CD4-positive, alpha-beta T cell treated with Interleukin-15 for 4 hours (primary cell): Measurements from ENCODE around the gene FSCN2.

Experiments
- DNase-seq: peaks from one replicate; pipeline ENCODE4 v3.0.0-alpha.2; 2020; ENCODE audit warnings: low spot score

Gene FSCN2

GRCh38 chr17:81513753-81514488 lies 14.3 kb upstream of the FSCN2 start:
- peak; percentile 19 for DNase-seq

GRCh38 chr17:81514489-81514738 lies 13.8 kb upstream of the FSCN2 start:
- no peak for DNase-seq

- peak; percentile 73 for DNase-seq
These were observed 13.2 kb upstream of the FSCN2 start for GRCh38 chr17:81514739-81515529.

GRCh38 chr17:81515530-81516041 lies 12.6 kb upstream of the FSCN2 start:
- DNase-seq = no peak

GRCh38 chr17:81516439-81516838 lies 11.7 kb upstream of the FSCN2 start:
- DNase-seq = no peak

- no peak for DNase-seq
These were observed 11.2 kb upstream of the FSCN2 start for GRCh38 chr17:81517009-81517338.

GRCh38 chr17:81517339-81518112 lies 10.7 kb upstream of the FSCN2 start:
- DNase-seq = no peak

GRCh38 chr17:81518113-81518784 lies 9.9 kb upstream of the FSCN2 start:
- no peak for DNase-seq

GRCh38 chr17:81518785-81519283 lies 9.3 kb upstream of the FSCN2 start:
- no peak for DNase-seq

GRCh38 chr17:81519284-81520020 lies 8.7 kb upstream of the FSCN2 start:
- peak; percentile 79 for DNase-seq

GRCh38 chr17:81520021-81520901 lies 7.9 kb upstream of the FSCN2 start:
- no peak for DNase-seq

GRCh38 chr17:81522491-81523401 lies 5.4 kb upstream of the FSCN2 start:
- no peak for DNase-seq

- DNase-seq = no peak
These were observed 4.7 kb upstream of the FSCN2 start for GRCh38 chr17:81523402-81524038.

GRCh38 chr17:81524039-81524864 lies 3.9 kb upstream of the FSCN2 start:
- DNase-seq = no peak

- no peak for DNase-seq
These were observed 3.4 kb upstream of the FSCN2 start for GRCh38 chr17:81524865-81525159.

GRCh38 chr17:81526662-81527571 lies 1.3 kb upstream of the FSCN2 start:
- no peak for DNase-seq

- no peak for DNase-seq
These were observed 140 bp downstream of the FSCN2 start for GRCh38 chr17:81528384-81528650.
